ENCODE results near the gene APOC3. TPM values are rescaled to one million over a fixed set of nuclear protein-coding genes. Genes with fewer than 3 reads are reported as not detected.

APOC3 gene
- polyA plus RNA-seq, 3 donors, result 5.2 to 15.8 (median 5.4) TPM

Other genes starting within 250 kb of the APOC3 start
- gene BUD13, start 56.9 kb upstream of the APOC3 start, polyA plus RNA-seq (ENCODE audit: insufficient read length in 3 of 3), result 10 to 100 TPM; 33.8 to 38.6 (median 37.2) TPM
- 10 to 100 TPM; 54.0 to 57.0 (median 56.8) TPM for gene ZPR1, start 41.9 kb upstream of the APOC3 start, polyA plus RNA-seq (ENCODE audit: insufficient read length in 3 of 3)
- not detected for gene APOA5, start 38.0 kb upstream of the APOC3 start, polyA plus RNA-seq (ENCODE audit: insufficient read length in 3 of 3)
- 1 to 10 TPM in 1 of 3 donors, not detected in 2; 1.5 TPM for gene APOA4, start 6.6 kb upstream of the APOC3 start, polyA plus RNA-seq (ENCODE audit: insufficient read length in 3 of 3)
- gene APOA1, start 7.7 kb downstream of the APOC3 start, polyA plus RNA-seq (ENCODE audit: insufficient read length in 3 of 3), result 100 to 1,000 TPM in 1 of 3 donors, 10 to 100 TPM in 2; 91.2 to 150 (median 94.7) TPM